ENCODE results near the gene SDCCAG8. TPM values are rescaled to one million over a fixed set of nuclear protein-coding genes. Genes with fewer than 3 reads are reported as not detected.

The SDCCAG8 gene
- total and polyA plus RNA-seq, 4 donors = 8.5 to 25.8 (median 17.5) TPM

GRCh38 chr1:243271996-243272395, 16.2 kb downstream of the SDCCAG8 start:
- DNase-seq (ENCODE audit: low spot score) = no peak
- TF ChIP-seq CTCF (IDR thresholded peaks at IDR 0.05; ENCODE audit: low read depth, low read length, missing input control) = no peak
- TF ChIP-seq EGR1 (IDR thresholded peaks at IDR 0.05; ENCODE audit: low read depth in 2 of 2) = no peak
- no peak for TF ChIP-seq ATF3 (IDR thresholded peaks at IDR 0.05)
- no peak for TF ChIP-seq TAF1 (conservative IDR thresholded peaks at IDR 0.05)
- TF ChIP-seq HNF4A (conservative IDR thresholded peaks at IDR 0.05) = no peak
- TF ChIP-seq FOXA1 (IDR thresholded peaks at IDR 0.05) = no peak
- no peak for TF ChIP-seq YY1 (IDR thresholded peaks at IDR 0.05)
- TF ChIP-seq RAD21 (IDR thresholded peaks at IDR 0.05) = no peak
- Histone ChIP-seq H3K9me3 (ENCODE audit: control insufficient read depth in 4 of 4, low read length in 3 of 4) (no peaks in the 10 kb centered on the region), H3K27me3 (ENCODE audit: control insufficient read depth in 4 of 4, insufficient read depth in 4 of 4, low read length in 3 of 4) (no peaks in the 10 kb centered on the region), H3K4me3 (ENCODE audit: low read depth in 1 of 3, low read length in 3 of 3) (no peak overlapping the region), H3K9ac (ENCODE audit: low read depth in 1 of 2, low read length in 2 of 2) (no peak overlapping the region), H3K4me1 (ENCODE audit: control insufficient read depth in 4 of 4, insufficient read depth in 4 of 4, low read length in 3 of 4) (peaks cover 0 to 10% (median 2%) of the 10 kb centered on the region in 4 donors), H3K27ac (ENCODE audit: low read depth in 1 of 2, low read length in 2 of 2) (no peak overlapping the region), H3K36me3 (ENCODE audit: control insufficient read depth in 4 of 4, insufficient read depth in 3 of 4, low read depth in 1 of 4, low read length in 3 of 4) (peaks cover 0 to 26% (median 15%) of the 10 kb centered on the region in 4 donors)
- WGBS = 89% methylated on average over 1 of the region's 1 CpG

GRCh38 chr1:243272401-243272800, 16.6 kb downstream of the SDCCAG8 start:
- DNase-seq (ENCODE audit: low spot score) = no peak
- Histone ChIP-seq H3K27ac (ENCODE audit: low read depth in 1 of 2, low read length in 2 of 2) (no peak overlapping the region), H3K4me1 (ENCODE audit: control insufficient read depth in 4 of 4, insufficient read depth in 4 of 4, low read length in 3 of 4) (peaks cover 0 to 10% (median 2%) of the 10 kb centered on the region in 4 donors), H3K9me3 (ENCODE audit: control insufficient read depth in 4 of 4, low read length in 3 of 4) (no peaks in the 10 kb centered on the region), H3K27me3 (ENCODE audit: control insufficient read depth in 4 of 4, insufficient read depth in 4 of 4, low read length in 3 of 4) (no peaks in the 10 kb centered on the region), H3K36me3 (ENCODE audit: control insufficient read depth in 4 of 4, insufficient read depth in 3 of 4, low read depth in 1 of 4, low read length in 3 of 4) (peaks cover 0 to 30% (median 17%) of the 10 kb centered on the region in 4 donors), H3K9ac (ENCODE audit: low read depth in 1 of 2, low read length in 2 of 2) (no peak overlapping the region), H3K4me3 (ENCODE audit: low read depth in 1 of 3, low read length in 3 of 3) (no peak overlapping the region)
- TF ChIP-seq NR2F2 (IDR thresholded peaks at IDR 0.05) (no peak), TAF1 (conservative IDR thresholded peaks at IDR 0.05) (no peak), HNF4G (IDR thresholded peaks at IDR 0.05) (no peak), SP1 (IDR thresholded peaks at IDR 0.05) (no peak), MAX (IDR thresholded peaks at IDR 0.05) (no peak), ZBTB33 (IDR thresholded peaks at IDR 0.05) (no peak), ATF3 (IDR thresholded peaks at IDR 0.05) (no peak), FOXA2 (IDR thresholded peaks at IDR 0.05) (no peak), EGR1 (IDR thresholded peaks at IDR 0.05; ENCODE audit: low read depth in 2 of 2) (no peak), REST (IDR thresholded peaks at IDR 0.05) (no peak), JUND (IDR thresholded peaks at IDR 0.05) (no peak), RAD21 (IDR thresholded peaks at IDR 0.05) (no peak), FOXA1 (IDR thresholded peaks at IDR 0.05) (no peak), GABPA (IDR thresholded peaks at IDR 0.05 in 1 of 2, conservative IDR thresholded peaks at IDR 0.05 in 1 of 2) (no peak), HNF4A (conservative IDR thresholded peaks at IDR 0.05) (no peak), CTCF (IDR thresholded peaks at IDR 0.05; ENCODE audit: low read depth, low read length, missing input control) (no peak), YY1 (IDR thresholded peaks at IDR 0.05) (no peak), RXRA (IDR thresholded peaks at IDR 0.05) (no peak)
